ENCODE measurements around the gene SREBF1.

The SREBF1 gene

DNA sequence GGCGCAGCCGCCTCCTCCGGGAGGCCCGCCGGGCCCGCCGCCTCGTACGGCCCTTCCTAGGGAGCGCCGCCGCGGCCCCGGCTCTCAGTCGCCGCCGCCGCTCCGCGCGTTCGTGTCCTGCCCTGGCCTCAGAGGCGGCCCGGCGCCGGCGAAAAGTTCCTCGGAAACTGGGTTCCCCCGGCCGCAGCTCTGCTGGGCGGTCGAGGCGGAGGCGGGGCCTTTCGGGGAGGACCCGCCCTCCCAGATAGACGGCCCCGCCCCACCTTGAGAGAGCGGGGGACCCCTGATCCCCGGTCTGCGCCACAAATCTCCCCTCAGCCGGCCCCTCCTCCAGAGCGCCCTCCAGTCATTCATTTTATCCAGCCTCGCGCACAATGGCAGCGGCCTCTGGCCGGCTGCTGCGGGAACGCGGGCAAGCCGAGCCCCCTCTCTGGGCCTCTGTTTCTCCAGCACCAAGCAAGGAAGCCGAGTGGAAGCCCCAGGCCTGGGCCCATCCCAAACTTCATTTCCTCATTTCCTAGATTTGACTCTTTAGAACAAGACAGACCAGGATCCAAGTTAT is at the start of gene SREBF1:
SREBF1 (minus strand) TSS at position 169 of the 562 bp plus-strand sequence. CDS start 169 bp downstream, outside the sequence.
- peak; percentile 66 for DNase-seq

- DNase-seq = no peak
Observed at GRCh38 chr17:17886226-17886625, 49.4 kb upstream of the SREBF1 start.

- no peak for DNase-seq
Observed at GRCh38 chr17:17884391-17885357, 47.9 kb upstream of the SREBF1 start.

DNA sequence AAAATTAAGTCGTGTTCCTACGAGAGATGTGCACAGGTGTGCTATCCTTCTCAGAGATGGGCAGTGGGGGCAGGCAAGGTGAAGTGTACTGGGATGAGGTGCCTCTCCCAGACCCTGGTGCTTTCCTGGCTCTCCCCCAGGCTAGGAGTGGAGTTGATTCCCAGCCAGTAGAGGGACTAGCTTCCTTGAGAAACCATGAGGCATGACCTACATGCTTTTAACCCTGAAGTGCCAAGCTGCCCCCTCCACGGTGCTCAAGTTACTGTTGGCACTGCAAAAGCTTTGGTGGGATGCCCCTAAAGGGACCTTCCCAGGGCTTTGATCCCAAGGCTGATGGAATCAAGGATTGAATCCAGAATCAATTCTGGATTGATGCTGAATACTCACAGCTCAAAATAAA is 47.0 kb upstream of the SREBF1 start:
- DNase-seq = no peak

DNA sequence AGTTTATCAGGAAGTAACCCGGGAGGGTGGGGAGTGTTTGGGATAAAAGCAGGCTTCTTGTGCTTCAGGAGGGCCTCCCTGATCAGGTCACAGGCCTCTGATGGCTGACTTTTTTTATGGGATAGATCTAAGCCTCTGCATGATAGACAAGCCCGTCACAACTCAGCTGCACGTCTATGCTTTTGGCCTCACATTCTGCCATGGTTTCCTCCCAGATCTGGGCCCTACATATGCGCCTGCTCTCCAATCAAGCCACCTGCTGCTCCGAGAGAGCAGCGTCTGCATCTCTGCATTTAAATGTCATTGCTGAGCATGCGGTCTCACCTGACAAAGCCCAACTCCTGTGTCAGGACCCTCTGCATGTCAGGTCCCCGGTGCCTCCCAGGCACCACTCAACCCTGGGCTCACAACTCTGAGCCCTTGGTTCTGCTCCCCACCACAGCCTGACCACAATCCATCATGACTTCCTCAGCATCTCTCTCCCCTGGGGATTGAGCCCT is 45.3 kb upstream of the SREBF1 start:
- DNase-seq = no peak

- DNase-seq = no peak
Observed at GRCh38 chr17:17880577-17881196, 43.9 kb upstream of the SREBF1 start.

DNA sequence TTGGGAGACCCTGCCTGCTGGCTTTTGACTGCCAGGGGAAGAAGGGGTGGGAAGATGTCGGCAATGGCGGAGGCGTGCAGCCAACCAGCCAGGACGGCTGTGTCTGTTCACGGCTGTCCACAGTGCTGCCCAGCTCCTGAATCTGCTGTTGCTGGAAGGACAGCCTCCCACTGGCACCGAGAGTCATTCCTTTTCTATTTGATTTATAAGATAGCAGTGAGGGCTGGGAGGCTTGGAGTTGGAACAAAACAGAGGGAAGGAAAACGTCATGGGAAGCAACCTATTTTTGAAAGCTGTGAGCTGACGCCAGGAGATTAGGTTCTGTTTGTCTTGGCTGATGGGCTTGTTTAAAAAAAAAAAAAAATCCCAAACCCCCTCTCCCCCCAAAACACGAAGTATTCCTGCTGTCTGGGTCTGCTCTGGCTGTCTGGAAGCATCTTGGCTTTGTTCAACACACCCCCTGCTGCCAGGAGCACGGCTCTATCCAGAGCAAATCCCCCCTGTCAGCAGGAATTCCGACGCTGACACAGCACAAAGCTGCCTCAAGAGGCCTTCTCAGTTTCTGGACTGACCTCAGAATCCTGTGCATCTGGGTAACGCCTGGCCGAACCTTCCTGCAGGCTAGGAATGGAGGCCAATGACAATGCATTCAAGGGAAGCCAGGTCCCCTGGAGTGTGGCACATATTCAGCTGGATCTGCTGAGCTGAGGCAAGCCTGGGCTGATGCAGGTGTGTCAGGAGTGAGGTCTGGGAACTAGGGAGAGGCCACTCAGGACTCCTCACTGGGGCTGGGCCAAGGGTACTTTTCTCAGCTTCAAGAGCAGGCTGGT is 41.0 kb upstream of the SREBF1 start:
- DNase-seq = no peak

DNA sequence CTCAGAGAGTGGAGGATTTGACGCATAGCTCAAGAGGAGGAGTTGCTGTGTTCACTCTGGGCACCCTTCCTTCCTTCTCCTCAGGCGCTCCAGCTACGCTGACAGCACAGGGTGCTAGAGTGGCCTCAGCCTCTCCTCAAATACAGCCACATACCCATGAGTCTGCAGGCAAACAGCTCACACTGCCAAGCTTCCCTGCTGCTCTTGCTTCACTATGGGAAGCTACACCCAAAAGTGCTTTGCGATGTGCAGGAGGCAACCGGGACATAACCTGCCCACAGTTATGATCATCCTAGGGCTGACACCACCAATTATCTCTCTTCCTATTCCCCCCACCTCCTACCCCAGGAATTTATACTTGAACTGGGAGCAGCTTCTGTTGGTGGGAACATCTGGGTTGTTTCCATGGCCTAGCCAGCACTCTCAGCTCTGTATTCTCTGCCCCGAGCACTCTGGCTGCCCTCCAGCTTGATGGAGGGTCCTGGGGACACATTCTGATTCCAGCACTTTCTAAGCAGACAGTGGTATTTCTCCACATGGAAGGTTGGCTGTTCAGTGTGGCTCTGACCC is 40.3 kb upstream of the SREBF1 start:
- no peak for DNase-seq

DNA sequence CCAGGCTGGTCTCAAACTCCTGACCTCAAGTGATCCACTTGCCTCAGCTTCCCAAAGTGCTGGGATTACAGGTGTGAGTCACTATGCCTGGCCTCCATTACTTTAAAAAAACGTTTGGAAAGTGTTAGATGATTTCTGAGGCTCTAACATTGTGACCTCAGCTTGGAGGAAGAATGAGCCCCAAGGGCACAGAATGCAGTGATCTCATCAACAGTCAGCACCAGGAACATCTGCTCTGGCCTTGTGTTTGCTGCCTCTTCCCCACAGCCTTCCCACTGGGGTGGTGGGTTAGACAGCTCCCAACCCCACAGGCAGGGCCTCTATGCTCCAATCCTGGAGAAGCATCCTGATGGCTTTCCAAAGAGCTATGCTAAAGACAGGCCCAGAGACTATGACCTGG is 37.7 kb upstream of the SREBF1 start:
- no peak for DNase-seq

DNA sequence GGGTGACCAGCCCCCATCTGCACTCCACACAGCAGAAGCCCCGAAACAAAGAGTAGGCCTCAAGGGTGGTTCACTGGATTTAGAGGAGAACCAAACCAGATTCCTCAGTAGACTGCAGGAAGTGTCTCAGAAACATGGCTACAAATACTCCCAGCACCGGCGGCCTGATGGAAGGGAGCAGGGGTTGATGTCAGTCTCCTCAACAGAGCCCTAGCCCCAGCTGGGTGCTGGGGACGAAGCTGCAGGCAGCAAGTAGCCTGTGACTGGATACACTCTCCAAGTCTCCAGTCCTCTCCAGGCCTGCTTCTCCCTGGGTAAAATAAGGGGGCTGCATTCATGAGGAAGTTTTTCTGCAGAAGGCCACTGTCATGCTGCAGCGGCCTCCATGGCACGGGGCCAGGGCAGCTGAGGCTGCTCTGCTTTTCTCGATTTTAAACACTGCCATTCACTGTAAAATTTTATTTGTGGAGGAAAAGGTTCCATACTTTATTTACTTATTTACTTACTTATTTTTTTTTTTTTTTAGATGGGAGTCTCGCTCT is 36.7 kb upstream of the SREBF1 start:
- no peak for DNase-seq

- DNase-seq = no peak
Observed at GRCh38 chr17:17872547-17873345, 36.0 kb upstream of the SREBF1 start.

- no peak for DNase-seq
Observed at GRCh38 chr17:17871913-17872312, 35.1 kb upstream of the SREBF1 start.

GRCh38 chr17:17870247-17870646 is 33.5 kb upstream of the SREBF1 start:
- DNase-seq = peak; percentile 22

DNA sequence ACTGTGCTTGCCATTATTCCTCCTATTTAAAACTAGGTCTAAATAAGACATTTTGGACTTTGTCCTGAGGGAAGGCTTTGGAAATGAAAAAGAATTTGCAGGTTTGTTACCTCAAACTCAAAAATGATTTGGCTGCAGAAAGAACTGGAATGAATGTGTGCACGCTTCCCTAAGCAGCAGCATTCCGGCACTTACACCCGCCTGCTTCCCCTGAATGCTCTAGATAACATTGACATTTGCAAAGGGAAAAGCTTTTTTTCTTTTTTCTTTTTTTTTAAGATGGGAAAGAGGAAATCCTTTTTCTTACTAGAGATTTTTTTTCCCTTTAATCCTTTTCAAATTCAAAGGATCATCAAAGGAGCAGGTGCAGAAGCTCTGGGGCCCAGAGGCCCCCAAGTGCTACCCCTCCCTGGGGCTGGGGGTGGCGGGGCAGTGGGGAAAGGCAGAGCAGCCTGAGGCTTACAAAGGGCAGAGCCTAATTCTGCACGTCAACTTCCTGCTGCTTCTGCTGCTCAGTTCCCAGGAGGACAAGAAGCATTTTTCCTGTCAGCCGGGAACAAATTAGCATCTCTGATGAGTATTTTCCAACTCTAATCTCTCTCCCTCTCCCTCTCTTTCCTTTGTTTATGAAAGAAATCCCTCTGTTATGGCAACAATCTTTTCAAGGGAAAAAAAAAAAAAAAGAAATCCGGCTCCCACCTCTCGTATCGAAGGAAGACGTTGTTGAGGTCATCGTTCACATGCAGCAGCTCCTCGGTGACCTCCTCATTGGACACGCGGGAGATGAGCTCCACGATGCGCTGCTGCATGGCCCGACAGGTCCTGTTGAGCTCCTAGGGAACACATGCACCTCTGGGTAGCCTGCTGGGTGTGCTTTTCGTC is 32.1 kb upstream of the SREBF1 start:
- no peak for DNase-seq

- no peak for DNase-seq
Observed at GRCh38 chr17:17866897-17867296, 30.1 kb upstream of the SREBF1 start.

DNA sequence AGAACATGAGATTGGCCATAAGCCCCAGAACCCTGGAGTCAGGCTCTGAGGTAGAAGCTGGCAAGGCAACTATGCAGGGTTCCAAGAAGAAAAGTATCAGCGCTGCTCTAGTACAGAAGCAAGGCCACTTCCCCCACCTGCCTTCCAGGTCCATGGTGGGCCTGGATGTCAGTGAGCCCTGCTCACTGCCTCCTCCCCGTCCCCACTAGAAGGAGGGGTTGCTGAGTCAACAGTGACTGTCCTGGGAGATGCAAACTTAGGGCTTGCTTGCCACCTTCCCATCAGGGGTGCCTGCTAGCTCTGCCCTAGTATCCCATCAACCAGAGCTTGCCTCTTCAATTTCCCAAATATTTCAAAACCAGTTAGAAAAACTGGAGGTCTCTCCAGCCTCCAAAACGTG is 29.6 kb upstream of the SREBF1 start:
- DNase-seq = no peak

DNA sequence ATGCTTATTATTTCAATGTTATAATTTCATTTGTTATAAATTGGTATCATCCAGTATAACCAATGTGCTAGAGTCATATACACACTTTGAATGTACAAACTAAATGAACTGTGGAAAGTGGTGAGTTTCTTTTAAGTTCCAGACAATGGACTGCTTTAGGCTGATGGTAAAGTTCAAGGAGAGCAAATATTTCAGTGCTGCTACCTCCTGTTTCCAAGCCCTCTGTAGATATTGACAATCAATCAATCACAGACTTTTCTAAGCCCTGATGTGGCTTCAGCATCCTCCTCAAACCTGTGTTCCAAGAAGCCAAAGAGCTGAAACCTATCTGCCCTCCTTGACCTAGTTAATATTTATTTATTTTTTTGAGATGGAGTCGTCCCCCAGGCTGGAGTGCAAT is 28.2 kb upstream of the SREBF1 start:
- DNase-seq = no peak

GRCh38 chr17:17860766-17861107 is 24.0 kb upstream of the SREBF1 start:
- DNase-seq = no peak

GRCh38 chr17:17859909-17860765 is 23.4 kb upstream of the SREBF1 start:
- DNase-seq = peak; percentile 79
